Activated CD8-positive, alpha-beta memory T cell treated with anti-CD3 and anti-CD28 coated beads for 24 hours (primary cell): ENCODE data around the gene IGSF6.
"Not testable (repeated sequence)": the region's sequence is repeated elsewhere in the genome, so short reads cannot be mapped to it uniquely, and the experiment has no call there.

ENCODE experiments used
- DNase-seq: peaks from one replicate; pipeline ENCODE4 v3.0.0-alpha.2; 2020

IGSF6 gene

GRCh38 chr16:21651515-21651914, 893 bp downstream of the IGSF6 start:
- no peak for DNase-seq

GRCh38 chr16:21650521-21650920, 1.9 kb downstream of the IGSF6 start:
- DNase-seq, result no peak

GRCh38 chr16:21649826-21650406, 2.5 kb downstream of the IGSF6 start:
- peak; percentile 33 for DNase-seq

GRCh38 chr16:21647562-21648164, 4.7 kb downstream of the IGSF6 start:
- no peak for DNase-seq

- peak; percentile 81 for DNase-seq
Observed at GRCh38 chr16:21646721-21647561, 5.5 kb downstream of the IGSF6 start.

GRCh38 chr16:21646091-21646490, 6.3 kb downstream of the IGSF6 start:
- peak; percentile 5 for DNase-seq

GRCh38 chr16:21645261-21645721, 7.1 kb downstream of the IGSF6 start:
- DNase-seq, result peak; percentile 69

GRCh38 chr16:21644674-21645073, 7.7 kb downstream of the IGSF6 start:
- DNase-seq, result no peak

GRCh38 chr16:21643785-21644184, 8.6 kb downstream of the IGSF6 start:
- DNase-seq, result no peak

GRCh38 chr16:21642861-21643260, 9.5 kb downstream of the IGSF6 start:
- no peak for DNase-seq

GRCh38 chr16:21641916-21642315, 10.5 kb downstream of the IGSF6 start:
- no peak for DNase-seq

GRCh38 chr16:21639493-21639892, 12.9 kb downstream of the IGSF6 start:
- no peak for DNase-seq

- no peak for DNase-seq
Observed at GRCh38 chr16:21638573-21638975, 13.8 kb downstream of the IGSF6 start.

- no peak for DNase-seq
Observed at GRCh38 chr16:21637032-21637968, 15.1 kb downstream of the IGSF6 start.

GRCh38 chr16:21635694-21636093, 16.7 kb downstream of the IGSF6 start:
- DNase-seq, result not testable (repeated sequence)

- DNase-seq, result no peak
Observed at GRCh38 chr16:21634216-21634615, 18.2 kb downstream of the IGSF6 start.

GRCh38 chr16:21631951-21632575, 20.3 kb downstream of the IGSF6 start:
- DNase-seq, result not testable (repeated sequence)

- DNase-seq, result not testable (repeated sequence)
Observed at GRCh38 chr16:21631376-21631775, 21.0 kb downstream of the IGSF6 start.

- not testable (repeated sequence) for DNase-seq
Observed at GRCh38 chr16:21630866-21631265, 21.5 kb downstream of the IGSF6 start.

GRCh38 chr16:21629616-21630539, 22.5 kb downstream of the IGSF6 start:
- not testable (repeated sequence) for DNase-seq

GRCh38 chr16:21628772-21629171, 23.6 kb downstream of the IGSF6 start:
- DNase-seq, result no peak
